Choroid plexus epithelial cell (primary cell): Measurements from ENCODE around the gene BEST3.

ENCODE experiments used
- DNase-seq: peaks from one replicate; pipeline ENCODE4 v3.0.0-alpha.2; 2010; ENCODE audit warnings: low read depth
- H3K4me3 ChIP-seq: 2 replicates; pipeline ENCODE4 v1.5.1; 2011; ENCODE audit warnings: low read depth, mild to moderate bottlenecking, control low read depth, low read length, moderate library complexity
- TF ChIP-seq, protein P1 (sequence below): conservative IDR thresholded peaks from 2 replicates; pipeline ENCODE4 v1.5.1; 2011; ENCODE audit warnings: low read depth, mild to moderate bottlenecking, control low read depth, inconsistent platforms, low read length, moderate library complexity

BEST3 gene

DNA sequence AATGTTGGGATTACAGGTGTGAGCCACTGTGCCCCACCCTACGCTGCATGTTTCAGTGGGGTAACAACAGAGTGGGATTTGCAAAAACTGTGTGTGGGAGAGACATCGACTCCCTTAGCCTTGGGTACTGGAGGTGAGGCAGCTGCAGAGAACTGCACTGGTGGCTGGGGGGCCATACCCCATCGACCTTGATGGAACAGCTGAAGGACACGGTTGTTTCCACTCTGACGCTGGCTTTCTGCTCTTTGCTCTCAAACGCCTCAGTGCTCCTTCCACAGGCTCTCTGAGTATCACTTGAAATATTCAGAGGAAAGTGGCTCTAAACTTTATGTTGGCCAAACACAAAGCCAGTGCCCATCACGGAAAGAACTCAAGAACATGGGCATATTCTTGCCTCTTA, 57.6 kb downstream of the BEST3 start:
- TF ChIP-seq, protein P1, sequence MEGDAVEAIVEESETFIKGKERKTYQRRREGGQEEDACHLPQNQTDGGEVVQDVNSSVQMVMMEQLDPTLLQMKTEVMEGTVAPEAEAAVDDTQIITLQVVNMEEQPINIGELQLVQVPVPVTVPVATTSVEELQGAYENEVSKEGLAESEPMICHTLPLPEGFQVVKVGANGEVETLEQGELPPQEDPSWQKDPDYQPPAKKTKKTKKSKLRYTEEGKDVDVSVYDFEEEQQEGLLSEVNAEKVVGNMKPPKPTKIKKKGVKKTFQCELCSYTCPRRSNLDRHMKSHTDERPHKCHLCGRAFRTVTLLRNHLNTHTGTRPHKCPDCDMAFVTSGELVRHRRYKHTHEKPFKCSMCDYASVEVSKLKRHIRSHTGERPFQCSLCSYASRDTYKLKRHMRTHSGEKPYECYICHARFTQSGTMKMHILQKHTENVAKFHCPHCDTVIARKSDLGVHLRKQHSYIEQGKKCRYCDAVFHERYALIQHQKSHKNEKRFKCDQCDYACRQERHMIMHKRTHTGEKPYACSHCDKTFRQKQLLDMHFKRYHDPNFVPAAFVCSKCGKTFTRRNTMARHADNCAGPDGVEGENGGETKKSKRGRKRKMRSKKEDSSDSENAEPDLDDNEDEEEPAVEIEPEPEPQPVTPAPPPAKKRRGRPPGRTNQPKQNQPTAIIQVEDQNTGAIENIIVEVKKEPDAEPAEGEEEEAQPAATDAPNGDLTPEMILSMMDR, result no peak
- no peak overlapping the region for H3K4me3 ChIP-seq
- no peak for DNase-seq

DNA sequence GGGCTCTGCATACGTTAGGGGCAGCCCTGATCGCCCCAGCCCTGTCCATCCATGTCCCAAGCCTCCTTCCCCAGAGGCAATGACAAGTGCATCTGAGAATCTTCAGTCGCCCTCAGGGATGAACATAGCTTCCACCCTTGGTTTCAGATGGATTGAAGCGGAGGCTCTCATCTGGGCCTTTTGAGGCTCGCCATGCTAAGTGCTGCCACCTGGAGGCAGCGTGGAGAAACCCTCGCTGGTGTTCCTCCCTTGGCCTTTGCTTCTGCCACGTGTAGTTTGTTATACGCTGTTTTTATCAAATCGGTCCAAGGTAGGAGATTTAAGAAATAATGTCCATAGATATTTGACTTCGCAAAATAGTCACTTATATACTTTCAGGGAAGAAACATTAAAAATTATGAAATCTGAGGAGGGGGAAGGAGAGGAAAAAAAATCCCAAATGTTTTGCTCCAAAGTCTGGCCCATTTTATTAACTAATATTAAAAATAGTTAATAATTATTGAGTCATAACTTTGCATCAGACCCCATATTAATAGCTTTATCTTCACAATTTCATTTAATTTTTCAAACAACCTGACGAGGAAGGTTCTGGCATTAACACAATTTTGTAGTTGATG, 59.6 kb downstream of the BEST3 start:
- peak; percentile 84 for DNase-seq
- TF ChIP-seq, protein P1, result peak; percentile 97
- no peak overlapping the region for H3K4me3 ChIP-seq

DNA sequence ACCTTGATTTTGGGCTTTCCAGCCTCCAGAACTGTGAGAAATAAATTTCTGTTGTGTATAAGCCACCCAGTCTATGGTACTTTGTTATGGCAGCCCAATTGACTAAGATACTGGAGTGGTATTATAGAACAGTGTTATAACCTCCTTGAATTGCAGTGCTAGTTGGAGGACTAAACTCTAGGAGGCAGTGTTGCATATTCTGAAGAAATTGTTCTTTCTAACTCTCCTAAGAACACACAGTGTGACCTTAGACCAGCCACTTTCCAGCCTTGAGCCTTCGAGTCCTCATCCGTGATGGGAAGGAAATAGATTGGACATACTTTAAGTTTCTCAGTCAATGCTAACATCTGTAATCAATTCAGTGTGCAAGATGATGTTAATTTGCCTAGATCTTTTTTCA, 66.0 kb downstream of the BEST3 start:
- TF ChIP-seq, protein P1, result peak; percentile 41
- DNase-seq, result no peak
- no peak overlapping the region for H3K4me3 ChIP-seq

DNA sequence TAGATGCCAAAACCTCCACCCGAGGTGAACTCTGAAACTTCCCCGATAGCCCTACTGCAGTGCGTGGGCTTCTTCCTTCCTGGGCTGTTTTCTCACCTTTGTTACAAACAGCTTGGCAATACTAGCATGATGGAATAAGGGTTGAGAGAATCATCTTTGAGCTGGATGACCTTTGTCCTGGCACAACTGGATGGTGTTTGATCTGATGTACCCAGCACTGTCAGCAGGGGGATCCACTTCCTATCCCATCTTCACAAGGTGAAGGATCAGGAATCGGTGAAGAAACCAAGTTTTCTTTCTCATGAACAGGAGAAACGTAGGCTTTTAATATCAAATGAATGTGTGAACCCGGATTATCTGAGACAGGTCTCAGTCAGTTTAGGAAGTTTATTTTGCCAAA, 68.9 kb downstream of the BEST3 start:
- H3K4me3 ChIP-seq, result no peak overlapping the region
- TF ChIP-seq, protein P1, result peak; percentile 45
- peak; percentile 15 for DNase-seq

DNA sequence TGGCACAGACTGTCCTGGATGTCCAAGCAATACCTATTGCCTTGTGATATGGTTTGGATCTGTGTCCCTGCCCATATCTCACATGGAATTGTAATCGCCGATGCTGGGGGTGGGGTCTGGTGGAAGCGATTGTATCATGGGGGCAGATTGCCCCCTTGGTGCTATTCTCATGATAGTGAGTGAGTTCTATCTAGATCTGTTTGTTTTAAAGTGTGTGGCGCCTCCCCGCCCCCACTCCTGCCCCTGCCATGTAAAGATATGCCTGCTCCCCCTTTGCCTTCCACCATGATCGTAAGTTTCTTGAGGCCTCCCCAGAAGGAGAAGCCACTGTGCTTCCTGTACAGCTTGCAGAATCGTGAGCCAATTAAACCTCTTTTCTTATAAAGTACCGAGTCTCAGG, 71.6 kb downstream of the BEST3 start:
- TF ChIP-seq, protein P1, result no peak
- no peak for DNase-seq
- H3K4me3 ChIP-seq, result no peak overlapping the region

DNA sequence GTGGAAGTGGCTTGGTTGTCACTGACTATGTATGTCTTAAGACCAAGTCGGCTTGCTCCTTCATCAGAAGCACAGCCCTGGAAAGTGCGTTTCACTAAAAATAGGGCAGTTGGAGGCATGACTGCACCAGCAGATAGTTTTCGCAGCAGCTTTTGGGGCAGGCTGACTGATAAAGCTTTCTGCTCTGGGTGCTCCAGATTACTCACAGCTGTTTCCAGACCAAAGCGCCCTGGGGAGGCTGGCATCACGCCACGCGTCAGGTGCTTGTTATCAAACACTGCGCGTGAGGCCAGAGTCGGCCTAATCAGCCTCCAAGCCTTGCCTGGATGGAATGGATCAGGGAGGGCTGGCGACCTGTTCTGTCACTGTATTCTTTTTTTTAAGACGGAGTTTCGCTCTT, 75.1 kb downstream of the BEST3 start:
- no peak overlapping the region for H3K4me3 ChIP-seq
- TF ChIP-seq, protein P1, result no peak
- no peak for DNase-seq

DNA sequence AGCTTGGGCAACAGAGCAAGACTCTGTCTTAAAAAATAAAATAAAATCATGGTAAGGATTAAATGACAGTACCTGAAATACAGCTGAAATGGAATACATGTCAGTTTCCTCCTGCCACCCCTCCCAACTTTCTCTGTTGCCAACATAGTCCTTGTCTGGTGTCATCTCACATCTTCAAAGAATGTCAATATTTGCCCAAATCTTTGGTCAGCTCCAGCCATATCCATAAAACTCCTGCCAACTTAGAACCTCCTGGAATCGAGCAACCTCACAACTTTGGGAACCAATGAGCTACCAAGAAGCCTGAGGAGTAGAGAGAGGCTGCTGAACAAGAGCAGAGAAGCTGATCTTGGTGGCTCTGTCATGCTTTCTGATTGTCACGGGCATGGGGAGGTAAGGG, 77.6 kb downstream of the BEST3 start:
- TF ChIP-seq, protein P1, result no peak
- H3K4me3 ChIP-seq, result no peak overlapping the region
- no peak for DNase-seq
